Smooth muscle cell of trachea (primary cell): ENCODE results near the gene C1orf116. TPM values are rescaled to one million over a fixed set of nuclear protein-coding genes. Genes with fewer than 3 reads are reported as not detected.

Source experiments
- total RNA-seq: library from RNA; depleted of rRNA; stranded (reverse); fragments of >200 nt; gene quantifications from 2 replicates; pipeline ENCODE4 v1.2.1, GENCODE V29; 2014

C1orf116 gene
- total RNA-seq: not detected in 2 replicates

DNA sequence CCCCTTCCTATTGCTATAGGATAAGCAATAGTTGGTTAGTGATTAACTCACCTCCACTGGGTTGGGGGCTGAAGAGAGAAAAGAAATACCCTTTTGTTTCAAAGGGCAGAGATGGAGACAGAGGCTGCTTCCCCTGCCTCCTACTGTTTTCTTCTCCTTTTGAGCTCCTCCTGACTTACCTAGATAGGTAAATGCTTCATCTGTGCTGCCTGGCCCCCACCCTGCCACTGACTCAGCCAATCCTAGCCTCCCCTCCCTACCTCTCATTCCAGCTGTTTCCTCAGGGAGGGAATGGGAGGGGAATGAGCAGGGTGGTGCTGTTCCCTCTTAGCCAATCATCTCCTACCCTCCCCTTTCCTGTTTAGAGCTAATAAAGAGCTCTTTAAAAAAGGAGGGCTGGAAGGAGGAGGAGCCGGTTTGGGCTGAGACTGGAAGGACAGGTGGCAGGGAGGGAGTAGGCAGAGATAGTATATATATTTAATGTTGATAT lies at the start of gene C1orf116:
C1orf116 (minus strand) TSS at position 229 of the 490 bp plus-strand sequence. CDS start 5,158 bp downstream, outside the sequence.

DNA sequence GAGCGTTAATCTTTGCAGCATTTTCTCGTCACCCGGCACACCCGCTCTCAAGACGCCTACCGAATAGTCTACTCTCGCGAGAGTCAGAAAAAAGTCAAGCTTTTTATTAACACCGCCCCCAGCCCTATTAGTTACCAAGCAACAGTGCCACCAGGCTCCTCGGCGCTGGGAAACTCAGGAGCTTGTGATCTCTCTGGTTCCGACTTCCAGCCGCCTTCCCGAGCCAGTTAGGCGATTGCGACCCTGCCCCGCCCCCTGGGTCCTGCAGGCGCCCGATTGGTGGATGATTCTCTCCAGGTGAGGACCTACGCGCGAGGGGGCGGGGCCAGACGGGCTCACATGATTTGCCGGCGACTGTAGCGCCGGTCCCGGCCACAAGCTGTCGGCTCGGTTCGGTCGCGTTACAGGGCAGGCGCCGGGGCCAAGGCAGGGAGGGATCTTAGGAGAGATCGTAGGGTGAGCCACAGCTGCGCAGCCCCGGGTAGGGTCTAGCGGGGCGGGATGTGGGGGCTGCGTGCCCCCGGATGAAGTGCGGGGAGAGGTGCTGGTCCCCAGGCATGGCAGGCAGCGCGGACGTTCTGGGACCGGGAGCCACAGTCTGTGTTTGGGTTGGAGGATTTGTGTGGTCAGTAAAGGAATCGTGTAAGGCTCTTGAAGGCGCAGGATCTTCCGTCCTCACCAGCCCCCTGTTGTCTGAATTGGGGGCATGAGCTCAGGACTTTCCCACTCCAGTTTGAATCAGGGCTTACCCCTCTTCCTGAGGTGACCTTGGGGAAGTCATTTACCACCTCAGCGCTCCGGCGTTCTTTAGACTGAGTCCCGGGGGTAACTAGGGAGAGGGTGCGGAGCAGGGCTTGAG lies 20.6 kb upstream of the C1orf116 start, which contains the start of gene PFKFB2:
PFKFB2 (plus strand) TSS at position 365 of the 859 bp plus-strand sequence. CDS start 1,443 bp downstream, outside the sequence.

DNA sequence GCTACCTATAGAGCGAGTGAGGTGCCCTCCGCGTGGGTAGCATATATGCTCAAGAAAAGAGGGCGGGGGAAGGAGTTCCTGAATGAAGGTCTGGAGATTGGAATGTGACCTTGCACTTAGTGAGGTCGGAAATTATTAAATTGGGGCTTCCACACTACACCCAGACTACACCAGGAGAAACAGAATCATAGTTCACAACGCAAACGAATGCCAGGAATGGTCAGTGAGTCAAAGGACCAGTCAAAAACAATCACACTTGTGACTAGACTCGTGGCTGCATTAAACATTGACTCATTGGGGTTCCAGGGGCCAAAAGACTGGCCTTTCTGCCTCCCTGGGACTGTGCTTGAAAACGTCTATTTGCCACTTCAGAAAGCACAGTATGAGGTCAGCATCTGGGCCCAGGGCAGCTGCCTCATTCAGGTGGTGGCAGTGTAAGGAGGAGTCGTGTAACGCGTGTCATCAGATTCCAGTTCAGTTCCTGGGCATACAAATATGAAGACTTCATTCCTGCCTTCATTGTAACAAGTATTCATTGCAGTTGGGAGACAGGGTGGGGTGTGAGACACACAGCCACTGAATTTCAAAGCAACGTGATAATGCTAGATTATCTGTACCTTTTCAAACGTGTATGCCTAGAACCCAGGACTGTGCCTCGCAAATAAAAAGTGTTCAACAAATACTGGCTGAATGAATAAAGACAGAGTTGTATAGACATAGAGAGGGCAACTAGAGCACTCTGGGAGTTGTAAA lies 18.8 kb upstream of the C1orf116 start, which contains the start of gene YOD1:
YOD1 (minus strand) TSS at position 18 of the 753 bp plus-strand sequence. CDS start 178 bp downstream, outside the sequence.

DNA sequence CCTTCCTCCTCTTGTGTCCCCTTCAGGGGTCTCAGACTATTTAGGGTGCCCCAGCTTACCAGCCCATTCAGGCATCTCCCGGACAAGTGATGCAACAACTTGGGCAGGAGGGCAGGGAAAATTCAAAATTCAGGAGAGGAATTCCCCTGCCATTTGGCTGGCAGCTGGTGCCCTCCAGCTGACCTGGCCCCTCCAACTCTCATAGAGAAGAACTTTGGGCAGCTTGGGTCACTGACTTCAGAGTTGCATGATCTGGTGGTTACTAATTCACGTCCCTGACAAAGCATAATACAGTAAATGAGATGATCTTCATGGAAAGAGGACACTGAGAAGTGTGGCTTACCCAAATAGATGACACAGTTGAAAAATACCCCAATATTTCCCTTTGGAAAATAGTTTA lies 62.1 kb downstream of the C1orf116 start, which contains the start of gene FCAMR:
FCAMR (minus strand) TSS at position 15 of the 400 bp plus-strand sequence. CDS start 335 bp downstream, outside the sequence.

Other genes with a start within 250 kb of the C1orf116 start
- gene IL20, start 167.1 kb downstream of the C1orf116 start, total RNA-seq: not detected in 2 replicates
- under 0.01 TPM in 1 of 2 replicates, not detected in the other for gene IL24, start 135.3 kb downstream of the C1orf116 start, total RNA-seq
- 0.29 TPM in 1 of 2 replicates, not detected in the other for gene FCMR, start 110.8 kb downstream of the C1orf116 start, total RNA-seq
- not detected in 2 replicates for gene PIGR, start 86.3 kb downstream of the C1orf116 start, total RNA-seq
- gene FCAMR, start 62.3 kb downstream of the C1orf116 start, total RNA-seq: not detected in 2 replicates
- 5.1 and 6.0 TPM in 2 replicates for gene YOD1, start 18.5 kb upstream of the C1orf116 start, total RNA-seq
- 5.3 and 5.5 TPM in 2 replicates for gene PFKFB2, start 20.5 kb upstream of the C1orf116 start, total RNA-seq
- gene C4BPB, start 56.1 kb upstream of the C1orf116 start, total RNA-seq: not detected in 2 replicates
- gene C4BPA, start 71.5 kb upstream of the C1orf116 start, total RNA-seq: not detected in 2 replicates